Stimulated activated CD8-positive, alpha-beta memory T cell treated with anti-CD3 and anti-CD28 coated beads, Interleukin-4, amount 100 ng/mL, for 1 hour (primary cell): ENCODE data around the gene MIX23.
A peak's percentile ranks its signal among the peaks of the same experiment; 100 is the strongest.

Experiments used
- DNase-seq, 2 donors: peaks; one replicate each; pipeline ENCODE4 v3.0.0-alpha.2; 2020; ENCODE audit warnings: low read depth in 2 of 2, low spot score in 1 of 2

Gene MIX23

GRCh38 chr3:122382888-122383666 is at the start of gene MIX23:
Gene MIX23 (minus strand): TSS chr3:122383231. CDS start chr3:122383224, 7 bp downstream.
- DNase-seq = peak; percentile 50 to 70

- no peak for DNase-seq
Measured at GRCh38 chr3:122430371-122430770, 47.3 kb upstream of the MIX23 start.

GRCh38 chr3:122427857-122428471 is 44.9 kb upstream of the MIX23 start:
- DNase-seq = no peak

GRCh38 chr3:122421836-122422235 is 38.8 kb upstream of the MIX23 start:
- no peak for DNase-seq

- DNase-seq = no peak
Measured at GRCh38 chr3:122421101-122421500, 38.1 kb upstream of the MIX23 start.

GRCh38 chr3:122416966-122417365 is 33.9 kb upstream of the MIX23 start:
- DNase-seq = no peak

- DNase-seq = peak; percentile 98
Measured at GRCh38 chr3:122415762-122416654, 33.0 kb upstream of the MIX23 start, which contains the start of gene WDR5B. Gene WDR5B (minus strand): TSS chr3:122416062. CDS start chr3:122415528, 534 bp downstream.

GRCh38 chr3:122415104-122415744 is 32.2 kb upstream of the MIX23 start:
- no peak for DNase-seq

- no peak for DNase-seq
Measured at GRCh38 chr3:122414391-122414790, 31.4 kb upstream of the MIX23 start.

GRCh38 chr3:122410639-122411038 is 27.6 kb upstream of the MIX23 start:
- no peak for DNase-seq

- DNase-seq = no peak
Measured at GRCh38 chr3:122410111-122410510, 27.1 kb upstream of the MIX23 start.

- no peak for DNase-seq
Measured at GRCh38 chr3:122409446-122409845, 26.4 kb upstream of the MIX23 start.

- no peak for DNase-seq
Measured at GRCh38 chr3:122407946-122408345, 24.9 kb upstream of the MIX23 start.

- no peak for DNase-seq
Measured at GRCh38 chr3:122406198-122406597, 23.2 kb upstream of the MIX23 start.

- no peak for DNase-seq
Measured at GRCh38 chr3:122405015-122405414, 22.0 kb upstream of the MIX23 start.

GRCh38 chr3:122403489-122403888 is 20.5 kb upstream of the MIX23 start:
- DNase-seq = no peak

GRCh38 chr3:122398920-122399319 is 15.9 kb upstream of the MIX23 start:
- no peak for DNase-seq

- DNase-seq = no peak
Measured at GRCh38 chr3:122397201-122397600, 14.2 kb upstream of the MIX23 start.

GRCh38 chr3:122396511-122396910 is 13.5 kb upstream of the MIX23 start:
- no peak for DNase-seq

- DNase-seq = no peak
Measured at GRCh38 chr3:122395582-122395981, 12.6 kb upstream of the MIX23 start.

GRCh38 chr3:122394173-122394572 is 11.1 kb upstream of the MIX23 start:
- DNase-seq = no peak
